GM13977 (cell line): ENCODE results near the gene SWT1.

Source experiments
- DNase-seq: peaks from one replicate; pipeline ENCODE4 v3.0.0; 2012; ENCODE audit warnings: low spot score
- CTCF ChIP-seq: IDR thresholded peaks from 2 replicates; pipeline ENCODE4 v1.5.1; 2012; ENCODE audit warnings: mild to moderate bottlenecking, control low read depth; ENCODE audit not compliant: insufficient read depth; ENCODE audit errors: extremely low read depth, missing control alignments
- in situ Hi-C: fragments of 300-500 bp; cut with MboI; formaldehyde crosslinking; loops from one replicate; pipeline ENCODE4 v1.12.0; 2022; ENCODE audit warnings: low sequenced_read_pairs, low pct_unique_long_range_greater_than_20kb, mixed read lengths, inconsistent platforms; ENCODE audit not compliant: unreplicated experiment

SWT1 gene

GRCh38 chr1:185154912-185155513 lies 2.0 kb upstream of the SWT1 start:
- DNase-seq: no peak
- in situ Hi-C loops: loop anchor here (25.0 kb wide), 1 partner anchor 343 kb away; no protein-coding TSS in a partner anchor
- TF ChIP-seq CTCF: no peak

GRCh38 chr1:185155600-185156287 lies 1.2 kb upstream of the SWT1 start:
- TF ChIP-seq CTCF: no peak
- DNase-seq: no peak
- in situ Hi-C loops: loop anchor here (25.0 kb wide), 1 partner anchor 343 kb away; no protein-coding TSS in a partner anchor

GRCh38 chr1:185156288-185156853 lies 596 bp upstream of the SWT1 start:
- no peak for DNase-seq
- no peak for TF ChIP-seq CTCF
- in situ Hi-C loops: loop anchor here (25.0 kb wide), 1 partner anchor 344 kb away; no protein-coding TSS in a partner anchor

- DNase-seq: no peak
- TF ChIP-seq CTCF: no peak
- in situ Hi-C loops: loop anchor here (25.0 kb wide), 1 partner anchor 346 kb away; no protein-coding TSS in a partner anchor
Measured at GRCh38 chr1:185157599-185158412, 839 bp downstream of the SWT1 start.

GRCh38 chr1:185158800-185159199 lies 1.8 kb downstream of the SWT1 start:
- TF ChIP-seq CTCF: no peak
- DNase-seq: no peak
- in situ Hi-C loops: loop anchor here (25.0 kb wide), 1 partner anchor 346 kb away; no protein-coding TSS in a partner anchor

GRCh38 chr1:185159966-185160365 lies 3.0 kb downstream of the SWT1 start:
- in situ Hi-C loops: loop anchor here (25.0 kb wide), 1 partner anchor 348 kb away; no protein-coding TSS in a partner anchor
- DNase-seq: no peak
- TF ChIP-seq CTCF: no peak
